Naive thymus-derived CD4-positive, alpha-beta T cell (primary cell): Measurements from ENCODE around the gene CDC42EP1. TPM values are rescaled to one million over a fixed set of nuclear protein-coding genes. Genes with fewer than 3 reads are reported as not detected.
"Not testable (repeated sequence)": the region's sequence is repeated elsewhere in the genome, so short reads cannot be mapped to it uniquely, and the experiment has no call there.

ENCODE experiments used
- ATAC-seq: fragments of 150-1000 bp; cut with Tn5 transposase; 2 replicates; pipeline ENCODE4 v1.10.0; 2021; ENCODE audit warnings: mild to moderate bottlenecking, moderate library complexity
- CTCF ChIA-PET: fragments of 350-600 bp; sonication (Branson Sonifier 250); formaldehyde crosslinking; loops from one replicate; lab custom pipeline; 2021; ENCODE audit warnings: antibody characterized with exemption; lab: Charles Lee
- POLR2A ChIA-PET: fragments of 350-600 bp; sonication (Branson Sonifier 250); formaldehyde crosslinking; loops from one replicate; lab custom pipeline; 2021; ENCODE audit warnings: antibody characterized with exemption, inconsistent platforms; lab: Charles Lee
- DNase-seq, 9 donors: peaks; one replicate each; pipeline versions ENCODE4 v3.0.0 to v3.0.0-alpha.2; 2020 to 2022; ENCODE audit warnings: mixed read lengths in 1 of 9
- H3K27ac ChIP-seq: one replicate; pipeline ENCODE4 v1.7.0; 2013; ENCODE audit warnings: mild to moderate bottlenecking, low read depth, low read length, moderate library complexity
- H3K27me3 ChIP-seq, 2 donors: one replicate each; pipeline ENCODE4 v1.7.0; 2013; ENCODE audit warnings: low read length in 2 of 2, mild to moderate bottlenecking in 2 of 2, moderate library complexity in 2 of 2; ENCODE audit not compliant: control insufficient read depth in 2 of 2, insufficient read depth in 2 of 2
- H3K36me3 ChIP-seq, 3 experiments: 1 replicate in 2 of 3; 2 replicates in 1 of 3; pipeline ENCODE4 v1.7.0; 2013; ENCODE audit warnings: low read length in 3 of 3, mild to moderate bottlenecking in 3 of 3, moderate library complexity in 1 of 3; ENCODE audit not compliant: insufficient read depth in 3 of 3, control insufficient read depth in 2 of 3
- H3K4me1 ChIP-seq, 2 donors: one replicate each; pipeline ENCODE4 v1.7.0; 2013; ENCODE audit warnings: low read length in 2 of 2, mild to moderate bottlenecking in 2 of 2, moderate library complexity in 1 of 2; ENCODE audit not compliant: control insufficient read depth in 2 of 2, insufficient read depth in 2 of 2
- H3K4me3 ChIP-seq: 2 replicates; pipeline ENCODE4 v1.7.0; 2013; ENCODE audit warnings: mild to moderate bottlenecking, low read length
- H3K9me3 ChIP-seq, 3 experiments: 1 replicate in 2 of 3; 2 replicates in 1 of 3; pipeline ENCODE4 v1.7.0; 2013; ENCODE audit warnings: low read length in 3 of 3; ENCODE audit not compliant: control insufficient read depth in 2 of 3
- H3K27ac Mint-ChIP-seq, 9 donors: one replicate each; pipeline ENCODE4 v1.8.0; 2020 to 2022; ENCODE audit warnings: mixed read lengths in 9 of 9, mild to moderate bottlenecking in 8 of 9, moderate library complexity in 5 of 9, inconsistent platforms in 2 of 9
- H3K27me3 Mint-ChIP-seq, 5 donors: one replicate each; pipeline ENCODE4 v1.8.0; 2021 to 2022; ENCODE audit warnings: mixed read lengths in 5 of 5, mild to moderate bottlenecking in 1 of 5
- H3K36me3 Mint-ChIP-seq, 5 donors: one replicate each; pipeline ENCODE4 v1.8.0; 2020 to 2022; ENCODE audit warnings: mixed read lengths in 5 of 5, mild to moderate bottlenecking in 3 of 5, inconsistent platforms in 1 of 5
- H3K4me1 Mint-ChIP-seq, 7 donors: one replicate each; pipeline ENCODE4 v1.8.0; 2020 to 2022; ENCODE audit warnings: mixed read lengths in 7 of 7, mild to moderate bottlenecking in 3 of 7, inconsistent platforms in 1 of 7
- H3K4me3 Mint-ChIP-seq, 10 donors: one replicate each; pipeline ENCODE4 v1.8.0; 2020 to 2022; ENCODE audit warnings: mild to moderate bottlenecking in 10 of 10, mixed read lengths in 10 of 10, moderate library complexity in 6 of 10, inconsistent platforms in 2 of 10
- H3K9me3 Mint-ChIP-seq, 11 donors: one replicate each; pipeline ENCODE4 v1.8.0; 2020 to 2022; ENCODE audit warnings: mixed read lengths in 11 of 11, mild to moderate bottlenecking in 4 of 11, inconsistent platforms in 1 of 11, moderate library complexity in 1 of 11
- intact Hi-C, 2 donors: fragments of 100-400 bp; cut with micrococcal nuclease; formaldehyde crosslinking; loops; one replicate each; pipeline ENCODE4 v1.15.1; 2023
- polyA plus RNA-seq, 2 donors: library from polyadenylated mRNA; unstranded; fragments of 300-500 nt; fragmentation: Illumina TruSeq; gene quantifications; one replicate each; pipeline ENCODE4 v1.2.3, GENCODE V29; 2021
- total RNA-seq, 6 experiments: library from RNA in 5 of 6; stranded (reverse) in 5 of 6; gene quantifications; 1 replicate in 5 of 6; 2 replicates in 1 of 6; pipeline ENCODE4 v1.2.3 and lab custom pipeline; 2021 to 2026

The CDC42EP1 gene
- total and polyA plus RNA-seq, 7 experiments from 2014 or later, result 0.27 to 1.6 (median 0.62) TPM; not detected in 3

DNA sequence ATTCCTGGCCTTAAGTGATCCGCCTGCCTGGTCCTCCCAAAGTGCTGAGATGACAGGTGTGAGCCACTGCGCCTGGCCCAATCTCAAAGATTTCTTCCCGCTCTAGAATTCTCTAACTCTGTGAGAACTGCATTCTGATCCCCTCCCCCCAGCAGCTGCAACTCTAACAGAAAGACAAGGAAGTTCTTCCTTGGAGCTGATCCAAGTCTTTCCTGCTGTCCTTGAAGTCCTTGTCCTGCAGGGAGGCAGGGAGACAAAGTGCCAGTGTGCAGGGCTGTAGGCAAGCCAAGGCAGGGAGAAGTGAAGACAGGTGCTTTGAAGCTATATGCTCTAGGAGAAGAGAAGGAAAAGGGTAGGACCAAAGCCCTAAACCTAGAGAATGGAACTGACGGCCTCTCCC lies 38.9 kb downstream of the CDC42EP1 start:
- ChIA-PET POLR2A (interaction anchor here (1.7 kb wide), 1 partner anchor 9 kb away, joined by 8 read pairs; the partner anchor contains the start of gene GGA1), CTCF (interaction anchor here (0.9 kb wide), 1 partner anchor 58 kb away, joined by 3 read pairs; no protein-coding TSS in a partner anchor)
- peak overlapping the region in 1 of 9 donors; percentile 12 for H3K27ac Mint-ChIP-seq

GRCh38 chr22:37601203-37601539 lies 40.9 kb downstream of the CDC42EP1 start:
- POLR2A ChIA-PET, result interaction anchor here (1.4 kb wide), 1 partner anchor 9 kb away, joined by 5 read pairs; no protein-coding TSS in a partner anchor
- CTCF ChIA-PET, result no interaction called here

More for the DNA sequence above, 38.9 kb downstream of the CDC42EP1 start:
- Mint-ChIP-seq H3K36me3 (peaks cover 0 to 3% (median 0%) of the 10 kb centered on the region in 5 donors), H3K27me3 (peaks cover 0 to 25% (median 0%) of the 10 kb centered on the region in 5 donors), H3K9me3 (no peaks in the 10 kb centered on the region), H3K4me1 (peaks cover 13 to 27% (median 22%) of the 10 kb centered on the region in 7 donors), H3K4me3 (no peak overlapping the region)
- Histone ChIP-seq H3K27ac (no peak overlapping the region), H3K4me3 (no peak overlapping the region), H3K4me1 (peaks cover 2 to 5% of the 10 kb centered on the region in 2 donors), H3K36me3 (no peaks in the 10 kb centered on the region), H3K9me3 (no peaks in the 10 kb centered on the region), H3K27me3 (no peaks in the 10 kb centered on the region)
- DNase-seq (no peak), ATAC-seq (no peak)
- intact Hi-C loops, result no loop called here

GRCh38 chr22:37601540-37602442 lies 41.5 kb downstream of the CDC42EP1 start:
- ATAC-seq (no peak), DNase-seq (no peak)
- ChIA-PET POLR2A (interaction anchor here (0.8 to 1.4 kb wide), 4 partner anchors 9 to 382 kb away, joined by 3 to 5 read pairs (median 3); partner anchors contain the start of gene PDXP), CTCF (interaction anchor here (1.3 kb wide), 1 partner anchor 9 kb away, joined by 6 read pairs; no protein-coding TSS in a partner anchor)
- peaks cover 0 to 2% (median 0%) of the 10 kb centered on the region in 11 donors for H3K9me3 Mint-ChIP-seq
- no peak overlapping the region for H3K4me3 Mint-ChIP-seq
- Histone ChIP-seq H3K27ac (no peak overlapping the region), H3K27me3 (no peaks in the 10 kb centered on the region), H3K4me1 (peaks cover 20 to 22% of the 10 kb centered on the region in 2 donors), H3K9me3 (no peaks in the 10 kb centered on the region), H3K4me3 (no peak overlapping the region), H3K36me3 (no peaks in the 10 kb centered on the region)
- H3K27ac Mint-ChIP-seq, result peak overlapping the region in 4 of 9 donors; percentile 14 to 61 (median 19)
- intact Hi-C loops, result loop anchor here in 1 of 2 donors (10.0 kb wide), 1 partner anchor 333 kb away; no protein-coding TSS in a partner anchor
- peaks cover 0 to 5% (median 0%) of the 10 kb centered on the region in 5 donors for H3K36me3 Mint-ChIP-seq
- peaks cover 26 to 50% (median 39%) of the 10 kb centered on the region in 7 donors for H3K4me1 Mint-ChIP-seq
- H3K27me3 Mint-ChIP-seq, result peaks cover 0 to 26% (median 0%) of the 10 kb centered on the region in 5 donors

More at GRCh38 chr22:37601203-37601539, 40.9 kb downstream of the CDC42EP1 start:
- Histone ChIP-seq H3K4me3 (no peak overlapping the region), H3K27me3 (no peaks in the 10 kb centered on the region), H3K4me1 (peaks cover 19 to 20% of the 10 kb centered on the region in 2 donors), H3K36me3 (no peaks in the 10 kb centered on the region), H3K9me3 (no peaks in the 10 kb centered on the region), H3K27ac (no peak overlapping the region)
- H3K27me3 Mint-ChIP-seq, result peaks cover 0 to 26% (median 0%) of the 10 kb centered on the region in 5 donors
- no peak overlapping the region for H3K4me3 Mint-ChIP-seq
- peaks cover 0 to 5% (median 0%) of the 10 kb centered on the region in 5 donors for H3K36me3 Mint-ChIP-seq
- peaks cover 26 to 48% (median 39%) of the 10 kb centered on the region in 7 donors for H3K4me1 Mint-ChIP-seq
- ATAC-seq (no peak), DNase-seq (no peak)
- H3K27ac Mint-ChIP-seq, result peak overlapping the region in 1 of 9 donors; percentile 14
- intact Hi-C loops, result loop anchor here in 1 of 2 donors (10.0 kb wide), 1 partner anchor 334 kb away; no protein-coding TSS in a partner anchor
- H3K9me3 Mint-ChIP-seq, result peaks cover 0 to 2% (median 0%) of the 10 kb centered on the region in 11 donors

GRCh38 chr22:37602546-37603277 lies 42.4 kb downstream of the CDC42EP1 start:
- not testable (repeated sequence) for H3K4me3 ChIP-seq, ATAC-seq, H3K4me3 Mint-ChIP-seq, H3K9me3 Mint-ChIP-seq, H3K27me3 ChIP-seq, H3K36me3 Mint-ChIP-seq, H3K27ac ChIP-seq, DNase-seq, H3K36me3 ChIP-seq, H3K9me3 ChIP-seq
- peaks cover 29 to 30% of the 10 kb centered on the region in 2 donors for H3K4me1 ChIP-seq
- Mint-ChIP-seq H3K27ac (peak overlapping the region in 2 of 9 donors; percentile 21 to 61), H3K27me3 (peaks cover 0 to 26% (median 0%) of the 10 kb centered on the region in 5 donors), H3K4me1 (peaks cover 27 to 59% (median 48%) of the 10 kb centered on the region in 7 donors)
- ChIA-PET CTCF (interaction anchor here (1.2 to 1.3 kb wide), 2 partner anchors 10 kb away, joined by 4 to 6 read pairs; no protein-coding TSS in a partner anchor), POLR2A (interaction anchor here (0.6 to 1.4 kb wide), 6 partner anchors 10 to 635 kb away, joined by 3 to 5 read pairs (median 3); partner anchors contain the start of gene PDXP)
- intact Hi-C loops, result loop anchor here in 1 of 2 donors (10.0 kb wide), 1 partner anchor 332 kb away; no protein-coding TSS in a partner anchor

- Mint-ChIP-seq H3K27ac (peak overlapping the region in 2 of 9 donors; percentile 21 to 39), H3K36me3 (peaks cover 0 to 5% (median 0%) of the 10 kb centered on the region in 5 donors), H3K4me3 (peak overlapping the region in 4 of 10 donors; percentile 31 to 55 (median 38)), H3K9me3 (peaks cover 0 to 2% (median 0%) of the 10 kb centered on the region in 11 donors), H3K4me1 (peaks cover 32 to 68% (median 55%) of the 10 kb centered on the region in 7 donors), H3K27me3 (peaks cover 0 to 26% (median 0%) of the 10 kb centered on the region in 5 donors)
- ChIA-PET POLR2A (interaction anchor here (0.7 to 1.5 kb wide), 5 partner anchors 12 to 744 kb away, joined by 3 to 5 read pairs (median 3); no protein-coding TSS in a partner anchor), CTCF (interaction anchor here (0.9 to 1.2 kb wide), 2 partner anchors 12 to 43 kb away, joined by 3 to 4 read pairs; no protein-coding TSS in a partner anchor)
- Histone ChIP-seq H3K4me3 (no peak overlapping the region), H3K9me3 (no peaks in the 10 kb centered on the region), H3K27me3 (no peaks in the 10 kb centered on the region), H3K27ac (no peak overlapping the region), H3K36me3 (no peaks in the 10 kb centered on the region), H3K4me1 (peaks cover 33 to 35% of the 10 kb centered on the region in 2 donors)
- intact Hi-C loops, result loop anchor here in 1 of 2 donors (10.0 kb wide), 1 partner anchor 331 kb away; no protein-coding TSS in a partner anchor
- ATAC-seq (no peak), DNase-seq (no peak)
Measured at GRCh38 chr22:37604074-37604473, 43.8 kb downstream of the CDC42EP1 start.
